A673 (cell line): Measurements from ENCODE around the gene SLC9A8. TPM values are rescaled to one million over a fixed set of nuclear protein-coding genes. Genes with fewer than 3 reads are reported as not detected.

Experiments used
- BruUV-seq: library from RNA; stranded (reverse); fragments of 400-500 nt; replicated peaks from 2 replicates; lab custom pipeline; 2021; lab: Mats Ljungman, UMichigan
- CTCF ChIA-PET: fragments of 300-600 bp; sonication (Branson Sonifier 250); formaldehyde crosslinking; loops from one replicate; lab custom pipeline; 2022; ENCODE audit warnings: antibody characterized with exemption; lab: Charles Lee
- POLR2A ChIA-PET: fragments of 300-600 bp; sonication (Branson Sonifier 250); formaldehyde crosslinking; loops from one replicate; lab custom pipeline; 2022; ENCODE audit warnings: antibody characterized with exemption; ENCODE audit not compliant: low non-redundant PET; lab: Charles Lee
- DNase-seq: peaks from one replicate; pipeline ENCODE4 v3.0.0-alpha.2; 2015; ENCODE audit warnings: low spot score
- H3K27ac ChIP-seq: fragments of 200-600 bp; sonication (generic); 2 replicates; pipeline ENCODE4 v1.5.1; 2016; ENCODE audit warnings: mixed run types, low read depth, mild to moderate bottlenecking, mixed read lengths, antibody characterized with exemption, low read length; ENCODE audit not compliant: poor library complexity, severe bottlenecking
- H3K27me3 ChIP-seq: fragments of 200-600 bp; sonication (generic); replicated peaks from 2 replicates; pipeline ENCODE4 v1.6.1; 2017; ENCODE audit warnings: mixed run types, low read depth, mild to moderate bottlenecking, mixed read lengths, antibody characterized with exemption, low read length; ENCODE audit not compliant: insufficient read depth, poor library complexity
- H3K36me3 ChIP-seq: fragments of 200-600 bp; sonication (generic); 2 replicates; pipeline ENCODE4 v1.6.1; 2016; ENCODE audit warnings: mixed run types, mild to moderate bottlenecking, mixed read lengths, antibody characterized with exemption, low read length; ENCODE audit not compliant: insufficient read depth, poor library complexity, severe bottlenecking
- H3K4me1 ChIP-seq: fragments of 200-600 bp; sonication (generic); 2 replicates; pipeline ENCODE4 v1.6.1; 2017; ENCODE audit warnings: mixed run types, mild to moderate bottlenecking, mixed read lengths, antibody characterized with exemption, low read length; ENCODE audit not compliant: insufficient read depth, poor library complexity, severe bottlenecking
- H3K4me3 ChIP-seq: fragments of 200-600 bp; sonication (generic); 2 replicates; pipeline ENCODE4 v1.5.1; 2016; ENCODE audit warnings: low read depth, mixed run types, mild to moderate bottlenecking, mixed read lengths, low read length; ENCODE audit not compliant: poor library complexity, severe bottlenecking
- H3K9me3 ChIP-seq: fragments of 200-600 bp; sonication (generic); 2 replicates; pipeline ENCODE4 v1.6.1; 2016; ENCODE audit warnings: mixed run types, low read depth, mild to moderate bottlenecking, mixed read lengths, antibody characterized with exemption, low read length; ENCODE audit not compliant: poor library complexity, severe bottlenecking
- EZH2 ChIP-seq: fragments of 200-600 bp; sonication (generic); IDR thresholded peaks from 2 replicates; pipeline ENCODE4 v1.6.1; 2017; ENCODE audit warnings: borderline replicate concordance, low read depth, mild to moderate bottlenecking, mixed read lengths, antibody characterized with exemption, low read length; ENCODE audit not compliant: poor library complexity, severe bottlenecking
- intact Hi-C: fragments of 100-400 bp; cut with micrococcal nuclease; formaldehyde crosslinking; loops from one replicate; pipeline ENCODE4 v1.10.0; 2022; ENCODE audit not compliant: unreplicated experiment
- total RNA-seq: library from RNA; stranded (reverse); gene quantifications from 2 replicates; pipeline ENCODE4 v1.2.3, GENCODE V29; 2021
- TF ChIP-seq, protein P1 (sequence below): fragments of 300-800, 200-600 bp; sonication (generic); conservative IDR thresholded peaks from 2 replicates; pipeline ENCODE4 v1.5.1; 2017; ENCODE audit warnings: low read depth, mild to moderate bottlenecking, antibody characterized with exemption, low read length, moderate library complexity, mixed read lengths

SLC9A8 gene
- total RNA-seq, 1 experiment from 2014 or later, result 9.8 TPM

GRCh38 chr20:49765846-49766541 lies 46.6 kb upstream of the SLC9A8 start:
- no peak overlapping the region for H3K4me3 ChIP-seq
- ChIA-PET POLR2A (no interaction called here), CTCF (no interaction called here)
- intact Hi-C loops, result no loop called here
- H3K4me1 ChIP-seq, result no peaks in the 10 kb centered on the region
- H3K27me3 ChIP-seq, result no peaks in the 10 kb centered on the region
- DNase-seq, result no peak
- no peaks in the 10 kb centered on the region for H3K36me3 ChIP-seq
- BruUV-seq, result no TSS peak
- TF ChIP-seq EZH2, result no peak
- TF ChIP-seq, protein P1, sequence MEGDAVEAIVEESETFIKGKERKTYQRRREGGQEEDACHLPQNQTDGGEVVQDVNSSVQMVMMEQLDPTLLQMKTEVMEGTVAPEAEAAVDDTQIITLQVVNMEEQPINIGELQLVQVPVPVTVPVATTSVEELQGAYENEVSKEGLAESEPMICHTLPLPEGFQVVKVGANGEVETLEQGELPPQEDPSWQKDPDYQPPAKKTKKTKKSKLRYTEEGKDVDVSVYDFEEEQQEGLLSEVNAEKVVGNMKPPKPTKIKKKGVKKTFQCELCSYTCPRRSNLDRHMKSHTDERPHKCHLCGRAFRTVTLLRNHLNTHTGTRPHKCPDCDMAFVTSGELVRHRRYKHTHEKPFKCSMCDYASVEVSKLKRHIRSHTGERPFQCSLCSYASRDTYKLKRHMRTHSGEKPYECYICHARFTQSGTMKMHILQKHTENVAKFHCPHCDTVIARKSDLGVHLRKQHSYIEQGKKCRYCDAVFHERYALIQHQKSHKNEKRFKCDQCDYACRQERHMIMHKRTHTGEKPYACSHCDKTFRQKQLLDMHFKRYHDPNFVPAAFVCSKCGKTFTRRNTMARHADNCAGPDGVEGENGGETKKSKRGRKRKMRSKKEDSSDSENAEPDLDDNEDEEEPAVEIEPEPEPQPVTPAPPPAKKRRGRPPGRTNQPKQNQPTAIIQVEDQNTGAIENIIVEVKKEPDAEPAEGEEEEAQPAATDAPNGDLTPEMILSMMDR, result no peak
- no peaks in the 10 kb centered on the region for H3K9me3 ChIP-seq
- no peak overlapping the region for H3K27ac ChIP-seq

- no TSS peak for BruUV-seq
- ChIA-PET POLR2A (no interaction called here), CTCF (no interaction called here)
- no peaks in the 10 kb centered on the region for H3K36me3 ChIP-seq
- TF ChIP-seq EZH2, result no peak
- TF ChIP-seq, protein P1, result no peak
- no peak overlapping the region for H3K4me3 ChIP-seq
- H3K27me3 ChIP-seq, result no peaks in the 10 kb centered on the region
- H3K9me3 ChIP-seq, result no peaks in the 10 kb centered on the region
- intact Hi-C loops, result no loop called here
- DNase-seq, result no peak
- no peak overlapping the region for H3K27ac ChIP-seq
- H3K4me1 ChIP-seq, result no peaks in the 10 kb centered on the region
Measured at GRCh38 chr20:49766979-49767521, 45.6 kb upstream of the SLC9A8 start.

DNA sequence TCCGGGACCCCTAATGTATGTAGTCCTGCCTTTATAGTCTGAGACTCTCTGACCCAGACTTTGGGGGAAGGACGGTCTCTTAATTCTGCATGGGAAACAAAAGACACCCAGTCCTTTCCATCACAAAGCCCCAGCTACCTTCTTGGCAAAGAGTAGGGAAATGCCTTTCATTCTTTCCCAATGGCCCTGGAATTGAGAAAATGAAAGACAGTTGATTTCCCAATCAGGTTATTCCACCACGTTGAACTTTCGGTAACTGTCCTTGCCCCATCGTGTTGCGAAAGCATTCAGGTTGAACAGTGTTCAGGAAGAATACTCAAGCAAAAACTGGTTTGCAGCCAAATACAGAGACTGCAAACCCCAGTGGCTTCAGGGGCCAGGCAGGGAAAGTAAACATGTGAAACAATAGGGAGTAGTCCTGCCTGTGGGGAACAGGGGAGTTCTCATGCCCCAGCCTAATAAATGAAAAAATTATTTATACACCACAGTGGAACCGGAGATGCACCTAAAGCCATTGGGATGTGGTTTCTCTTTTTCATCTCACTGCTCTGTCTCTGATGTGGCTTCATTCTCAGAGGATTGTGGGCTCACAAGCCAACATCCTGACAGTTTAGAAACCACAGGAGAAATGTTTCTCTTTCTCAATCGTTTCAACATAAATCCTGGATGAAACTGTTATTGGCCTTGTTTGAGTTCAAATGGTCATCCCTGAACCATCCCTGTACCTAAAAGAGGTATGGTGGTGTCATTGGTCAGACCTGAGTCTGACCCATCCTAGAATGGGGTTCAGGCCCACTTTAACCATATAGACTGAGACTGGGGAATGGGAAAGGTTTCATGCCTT lies 44.2 kb upstream of the SLC9A8 start:
- Histone ChIP-seq H3K4me3 (no peak overlapping the region), H3K36me3 (no peaks in the 10 kb centered on the region), H3K27ac (no peak overlapping the region), H3K4me1 (no peaks in the 10 kb centered on the region), H3K27me3 (no peaks in the 10 kb centered on the region), H3K9me3 (no peaks in the 10 kb centered on the region)
- intact Hi-C loops, result no loop called here
- TF ChIP-seq, protein P1, result no peak
- no peak for TF ChIP-seq EZH2
- no TSS peak for BruUV-seq
- ChIA-PET POLR2A (no interaction called here), CTCF (no interaction called here)
- no peak for DNase-seq
